ENCODE results near the gene SLC22A5.

SLC22A5 gene

GRCh38 chr5:132369474-132370180 lies at the start of gene SLC22A5:
SLC22A5 (plus strand) TSS chr5:132369710; CDS start chr5:132369973, 263 bp downstream.
- Mint-ChIP-seq H3K9me3 (no peaks in the 10 kb centered on the region), H3K27me3 (ENCODE audit: low read depth) (peaks cover 4% of the 10 kb centered on the region), H3K27ac (peak within 1 kb of the TSS; percentile 91 to 98 (median 95)), H3K36me3 (ENCODE audit: low read depth) (peaks cover 5% of the 10 kb centered on the region), H3K4me1 (peaks cover 41% of the 10 kb centered on the region), H3K4me3 (peak within 1 kb of the TSS; percentile 79 to 89 (median 89))
- TF ChIP-seq, protein P1, sequence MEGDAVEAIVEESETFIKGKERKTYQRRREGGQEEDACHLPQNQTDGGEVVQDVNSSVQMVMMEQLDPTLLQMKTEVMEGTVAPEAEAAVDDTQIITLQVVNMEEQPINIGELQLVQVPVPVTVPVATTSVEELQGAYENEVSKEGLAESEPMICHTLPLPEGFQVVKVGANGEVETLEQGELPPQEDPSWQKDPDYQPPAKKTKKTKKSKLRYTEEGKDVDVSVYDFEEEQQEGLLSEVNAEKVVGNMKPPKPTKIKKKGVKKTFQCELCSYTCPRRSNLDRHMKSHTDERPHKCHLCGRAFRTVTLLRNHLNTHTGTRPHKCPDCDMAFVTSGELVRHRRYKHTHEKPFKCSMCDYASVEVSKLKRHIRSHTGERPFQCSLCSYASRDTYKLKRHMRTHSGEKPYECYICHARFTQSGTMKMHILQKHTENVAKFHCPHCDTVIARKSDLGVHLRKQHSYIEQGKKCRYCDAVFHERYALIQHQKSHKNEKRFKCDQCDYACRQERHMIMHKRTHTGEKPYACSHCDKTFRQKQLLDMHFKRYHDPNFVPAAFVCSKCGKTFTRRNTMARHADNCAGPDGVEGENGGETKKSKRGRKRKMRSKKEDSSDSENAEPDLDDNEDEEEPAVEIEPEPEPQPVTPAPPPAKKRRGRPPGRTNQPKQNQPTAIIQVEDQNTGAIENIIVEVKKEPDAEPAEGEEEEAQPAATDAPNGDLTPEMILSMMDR (IDR thresholded peaks at IDR 0.05; ENCODE audit: unreplicated experiment in 3 of 3): no peak

DNA sequence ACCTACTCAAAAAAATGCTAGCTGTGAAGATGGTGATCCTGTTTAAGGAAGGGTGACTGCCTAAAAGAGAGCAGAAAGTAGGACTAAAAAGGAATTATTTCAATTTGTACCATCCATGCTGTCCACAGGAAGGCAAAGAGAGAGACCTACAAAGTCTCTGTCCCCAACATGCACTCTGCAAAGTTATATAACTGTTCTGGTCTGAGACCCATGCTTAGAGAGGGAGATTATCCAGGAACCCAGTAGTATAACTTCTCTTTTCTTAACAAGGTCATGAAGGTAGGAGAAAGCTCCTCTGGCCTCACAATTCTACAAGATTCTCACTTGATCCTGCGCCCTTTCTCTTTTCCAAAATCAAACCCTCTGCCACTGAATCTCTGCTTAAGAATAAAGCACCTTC lies 49.5 kb upstream of the SLC22A5 start:
- peaks cover 3% of the 10 kb centered on the region for H3K36me3 Mint-ChIP-seq (ENCODE audit: low read depth)
- H3K4me1 Mint-ChIP-seq: peaks cover 62% of the 10 kb centered on the region
- H3K27ac Mint-ChIP-seq: no peak overlapping the region
- TF ChIP-seq, protein P1 (IDR thresholded peaks at IDR 0.05; ENCODE audit: unreplicated experiment in 3 of 3): no peak
- H3K4me3 Mint-ChIP-seq: no peak overlapping the region
- H3K27me3 Mint-ChIP-seq (ENCODE audit: low read depth): peaks cover 3% of the 10 kb centered on the region
- H3K9me3 Mint-ChIP-seq: no peaks in the 10 kb centered on the region

GRCh38 chr5:132321109-132321721 lies 48.3 kb upstream of the SLC22A5 start:
- H3K27ac Mint-ChIP-seq: no peak overlapping the region
- H3K4me3 Mint-ChIP-seq: no peak overlapping the region
- H3K9me3 Mint-ChIP-seq: no peaks in the 10 kb centered on the region
- TF ChIP-seq, protein P1 (IDR thresholded peaks at IDR 0.05; ENCODE audit: unreplicated experiment in 3 of 3): no peak
- H3K4me1 Mint-ChIP-seq: peaks cover 56% of the 10 kb centered on the region
- peaks cover under 1% of the 10 kb centered on the region for H3K27me3 Mint-ChIP-seq (ENCODE audit: low read depth)
- peaks cover 3% of the 10 kb centered on the region for H3K36me3 Mint-ChIP-seq (ENCODE audit: low read depth)

DNA sequence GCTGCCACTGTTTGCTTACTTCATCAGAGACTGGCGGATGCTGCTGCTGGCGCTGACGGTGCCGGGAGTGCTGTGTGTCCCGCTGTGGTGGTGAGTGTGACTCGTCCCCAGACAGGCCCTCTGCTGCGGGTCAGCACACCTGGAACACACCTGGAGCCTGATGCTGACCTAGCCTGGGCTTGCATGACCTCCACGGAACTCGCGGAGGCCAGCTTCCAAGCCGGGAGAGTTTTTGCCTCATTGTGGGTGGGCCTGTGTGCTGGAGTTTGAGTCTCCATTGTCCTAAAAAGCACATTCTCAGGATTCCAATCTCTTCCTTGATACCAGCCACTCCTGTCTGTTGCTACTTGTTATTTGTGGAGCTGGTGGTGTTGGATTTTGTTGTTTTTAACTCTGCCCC lies 47.2 kb upstream of the SLC22A5 start:
- TF ChIP-seq, protein P1 (IDR thresholded peaks at IDR 0.05; ENCODE audit: unreplicated experiment in 3 of 3): no peak
- H3K36me3 Mint-ChIP-seq (ENCODE audit: low read depth): peaks cover 3% of the 10 kb centered on the region
- H3K27ac Mint-ChIP-seq: no peak overlapping the region
- H3K27me3 Mint-ChIP-seq (ENCODE audit: low read depth): no peaks in the 10 kb centered on the region
- peaks cover 52% of the 10 kb centered on the region for H3K4me1 Mint-ChIP-seq
- H3K9me3 Mint-ChIP-seq: no peaks in the 10 kb centered on the region
- H3K4me3 Mint-ChIP-seq: no peak overlapping the region

- peaks cover 51% of the 10 kb centered on the region for H3K4me1 Mint-ChIP-seq
- H3K4me3 Mint-ChIP-seq: peak overlapping the region in 1 of 3 experiments; percentile 12
- H3K27ac Mint-ChIP-seq: peak overlapping the region in 1 of 3 experiments; percentile 6
- TF ChIP-seq, protein P1 (IDR thresholded peaks at IDR 0.05; ENCODE audit: unreplicated experiment in 3 of 3): no peak
- no peaks in the 10 kb centered on the region for H3K27me3 Mint-ChIP-seq (ENCODE audit: low read depth)
- H3K9me3 Mint-ChIP-seq: no peaks in the 10 kb centered on the region
- peaks cover 3% of the 10 kb centered on the region for H3K36me3 Mint-ChIP-seq (ENCODE audit: low read depth)
Observed at GRCh38 chr5:132323202-132323601, 46.3 kb upstream of the SLC22A5 start.

All from nephron (organoid).